CD4-positive, alpha-beta T cell treated with Interleukin-17A for 1 hour (primary cell): ENCODE data around the gene AMER2.

Source experiments
- DNase-seq: peaks from one replicate; pipeline ENCODE4 v3.0.0-alpha.2; 2020

Gene AMER2, protein sequence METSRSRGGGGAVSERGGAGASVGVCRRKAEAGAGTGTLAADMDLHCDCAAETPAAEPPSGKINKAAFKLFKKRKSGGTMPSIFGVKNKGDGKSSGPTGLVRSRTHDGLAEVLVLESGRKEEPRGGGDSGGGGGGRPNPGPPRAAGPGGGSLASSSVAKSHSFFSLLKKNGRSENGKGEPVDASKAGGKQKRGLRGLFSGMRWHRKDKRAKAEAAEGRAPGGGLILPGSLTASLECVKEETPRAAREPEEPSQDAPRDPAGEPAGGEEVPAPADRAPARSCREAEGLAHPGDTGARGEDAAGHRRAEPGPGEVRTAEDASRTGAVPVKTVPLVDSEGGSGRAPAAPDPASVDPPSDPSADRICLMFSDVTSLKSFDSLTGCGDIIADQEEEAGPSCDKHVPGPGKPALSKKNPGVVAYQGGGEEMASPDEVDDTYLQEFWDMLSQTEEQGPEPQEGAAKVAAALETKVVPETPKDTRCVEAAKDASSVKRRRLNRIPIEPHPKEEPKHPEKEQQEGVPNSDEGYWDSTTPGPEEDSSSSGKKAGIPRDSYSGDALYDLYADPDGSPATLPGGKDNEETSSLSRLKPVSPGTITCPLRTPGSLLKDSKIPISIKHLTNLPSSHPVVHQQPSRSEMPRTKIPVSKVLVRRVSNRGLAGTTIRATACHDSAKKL

DNA sequence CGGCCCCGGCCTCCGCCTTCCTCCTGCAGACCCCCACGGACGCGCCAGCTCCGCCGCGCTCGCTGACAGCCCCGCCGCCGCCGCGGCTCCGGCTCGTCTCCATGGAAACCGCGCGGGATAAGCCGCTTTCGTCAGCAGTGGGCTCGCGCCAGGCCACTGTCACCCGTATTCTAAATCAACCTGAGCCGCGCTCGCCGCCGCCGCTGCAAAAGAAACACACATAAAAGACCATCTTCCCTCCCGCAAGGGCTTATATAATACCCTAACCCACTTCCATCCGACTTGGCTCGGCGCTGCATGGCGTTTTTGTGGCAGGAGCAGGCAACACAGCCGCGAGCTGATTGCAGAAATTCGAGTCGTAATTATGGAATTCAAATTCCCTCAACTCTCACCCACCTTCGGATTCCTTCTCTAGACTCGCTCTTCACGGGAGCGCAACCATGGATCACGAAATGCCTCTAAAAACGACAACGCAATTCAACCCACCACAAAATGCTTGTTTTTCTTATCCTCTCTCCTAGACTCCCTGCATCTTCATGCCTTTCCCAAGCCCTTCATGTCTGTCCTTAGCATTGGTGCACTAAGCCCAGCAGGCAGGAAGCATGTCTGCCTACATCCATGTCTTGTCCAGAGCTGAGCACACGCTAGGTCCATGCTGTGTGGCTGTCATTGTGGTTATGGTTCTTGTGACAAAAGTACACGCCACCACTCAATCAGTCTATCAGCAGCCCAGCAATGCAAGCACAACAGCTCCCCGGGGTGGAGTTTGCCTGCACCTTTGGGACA is at the start of gene AMER2:
Gene AMER2, minus strand, starts transcription at position 772 of the 786 bp plus-strand sequence. Its CDS starts 669 bp downstream, at position 103.
- DNase-seq: no peak

DNA sequence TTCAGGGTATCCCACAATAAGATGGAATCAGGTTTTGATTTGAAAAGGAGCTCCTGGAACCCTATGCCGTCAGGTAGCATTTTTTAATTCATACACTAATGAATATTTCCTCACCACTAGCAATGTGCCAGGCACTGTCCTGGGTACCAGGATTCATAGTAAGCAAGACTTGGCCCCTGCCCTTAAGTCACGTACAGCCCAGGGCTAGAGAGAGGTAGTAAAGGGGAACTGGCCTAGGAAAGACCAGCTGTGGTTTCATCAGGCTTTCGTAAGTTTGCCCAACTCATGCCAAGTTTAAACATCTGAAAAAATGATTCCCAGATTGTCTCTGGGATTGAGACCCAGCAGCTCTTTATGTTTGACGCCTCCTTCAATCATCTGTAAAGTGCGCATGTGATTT is 45.9 kb upstream of the AMER2 start:
- DNase-seq: no peak

DNA sequence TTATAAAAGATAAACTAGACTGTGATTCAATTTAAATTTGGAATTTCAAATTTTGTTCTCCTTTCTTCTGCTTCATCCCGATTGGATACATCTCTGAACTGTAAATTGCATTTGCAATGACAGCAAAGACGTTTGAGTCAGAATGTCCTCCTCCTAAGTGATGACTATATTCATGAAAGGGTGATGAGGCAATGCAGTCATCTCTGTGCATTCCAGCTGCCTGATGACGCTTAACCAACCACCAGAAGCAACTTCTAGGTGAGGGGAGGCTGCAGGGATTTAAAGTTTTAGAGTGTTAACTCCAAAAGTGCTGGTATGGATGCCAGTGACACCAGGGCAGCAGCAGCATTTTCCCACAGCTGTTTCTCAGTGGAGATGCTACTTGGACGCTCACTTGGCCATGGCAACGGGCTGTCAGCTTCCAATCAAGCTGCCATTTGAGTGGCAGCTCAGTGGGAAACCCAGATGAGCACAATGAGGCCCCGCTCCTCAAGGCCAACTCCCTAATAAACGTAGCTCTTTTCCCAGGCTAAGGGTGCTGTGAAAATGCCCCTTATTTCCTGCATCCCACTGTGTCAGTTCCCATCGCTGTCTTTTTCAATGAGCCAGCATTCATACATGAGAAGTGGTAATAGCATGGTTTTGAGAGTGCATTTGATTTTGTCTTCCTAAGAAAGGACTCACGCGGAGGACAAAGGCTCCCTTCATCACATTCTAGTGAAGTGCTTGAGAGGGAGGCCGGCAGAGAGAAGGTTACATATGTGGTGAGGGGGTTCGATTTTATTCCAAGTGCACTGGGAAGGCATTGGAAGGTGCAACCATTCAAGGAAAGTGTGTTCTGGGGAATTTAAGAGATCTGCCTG is 45.2 kb upstream of the AMER2 start:
- DNase-seq: no peak

DNA sequence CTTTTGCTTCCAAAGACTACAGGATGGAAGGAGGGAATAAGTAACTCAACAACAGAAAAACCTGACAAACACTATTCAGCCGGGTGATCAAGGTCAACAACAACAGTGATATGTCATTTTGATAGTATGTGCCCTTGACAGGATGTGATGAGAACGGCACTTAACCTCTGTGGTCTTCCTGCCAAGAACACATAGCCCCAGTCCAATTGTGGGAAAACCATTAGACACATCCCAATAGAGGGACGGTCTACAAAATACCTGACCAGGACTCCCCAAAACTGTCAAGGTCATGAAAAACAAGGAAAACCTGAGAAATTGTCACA is 43.1 kb upstream of the AMER2 start:
- DNase-seq: no peak

DNA sequence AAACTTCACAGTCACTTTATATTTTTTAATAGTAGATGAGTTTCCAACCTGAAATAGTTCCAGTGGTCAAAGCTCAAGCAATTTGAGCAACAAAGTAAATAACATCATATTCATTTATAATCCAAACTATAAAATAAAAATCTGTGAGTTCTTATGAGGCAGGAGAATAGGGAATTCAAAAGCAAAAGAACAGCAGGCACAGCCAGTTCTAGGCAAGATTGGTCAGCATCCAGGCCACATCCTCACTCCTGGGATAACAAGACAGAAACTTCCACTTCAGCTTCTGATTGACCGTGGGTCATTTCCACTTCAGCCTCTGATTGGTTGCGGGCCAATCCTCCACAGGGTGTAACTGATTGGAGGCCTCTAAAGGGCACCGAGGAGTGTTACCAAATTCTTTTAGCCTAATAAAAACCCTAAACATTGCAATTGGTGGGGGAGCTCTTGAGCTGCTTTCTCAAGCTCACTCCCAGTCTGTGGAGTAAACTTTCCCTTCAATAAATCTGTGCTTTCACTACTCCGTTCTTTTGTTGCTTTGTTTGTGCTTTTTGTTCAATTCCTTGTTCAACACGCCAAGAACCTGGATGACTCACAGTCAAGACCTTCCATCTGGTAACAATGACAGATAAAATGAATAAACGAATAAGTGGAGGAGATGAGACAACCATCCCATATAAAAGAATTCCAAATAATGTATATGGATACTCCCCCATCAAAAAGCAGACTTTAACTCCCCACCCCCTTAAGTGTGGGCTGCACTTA is 42.6 kb upstream of the AMER2 start:
- DNase-seq: no peak

DNA sequence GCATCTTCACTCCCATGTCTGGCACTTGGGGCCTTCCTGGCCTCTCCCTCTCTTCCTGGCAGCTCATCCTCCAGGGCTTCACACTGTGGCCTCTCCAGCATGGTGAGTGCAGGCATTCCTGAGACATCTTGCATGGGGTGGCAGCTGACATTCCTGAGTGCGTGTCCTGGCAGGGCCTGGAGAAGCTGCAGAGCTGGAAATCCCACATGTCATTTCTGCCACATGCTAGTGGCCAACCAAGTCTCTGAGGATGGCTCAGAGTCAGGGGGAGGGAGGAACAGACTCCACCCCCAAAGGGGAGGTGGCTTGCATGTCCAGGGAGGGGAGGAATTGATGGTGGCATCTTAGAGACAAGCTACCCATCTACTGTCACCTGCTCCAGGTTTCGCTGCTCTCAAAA is 41.6 kb upstream of the AMER2 start:
- DNase-seq: no peak

DNA sequence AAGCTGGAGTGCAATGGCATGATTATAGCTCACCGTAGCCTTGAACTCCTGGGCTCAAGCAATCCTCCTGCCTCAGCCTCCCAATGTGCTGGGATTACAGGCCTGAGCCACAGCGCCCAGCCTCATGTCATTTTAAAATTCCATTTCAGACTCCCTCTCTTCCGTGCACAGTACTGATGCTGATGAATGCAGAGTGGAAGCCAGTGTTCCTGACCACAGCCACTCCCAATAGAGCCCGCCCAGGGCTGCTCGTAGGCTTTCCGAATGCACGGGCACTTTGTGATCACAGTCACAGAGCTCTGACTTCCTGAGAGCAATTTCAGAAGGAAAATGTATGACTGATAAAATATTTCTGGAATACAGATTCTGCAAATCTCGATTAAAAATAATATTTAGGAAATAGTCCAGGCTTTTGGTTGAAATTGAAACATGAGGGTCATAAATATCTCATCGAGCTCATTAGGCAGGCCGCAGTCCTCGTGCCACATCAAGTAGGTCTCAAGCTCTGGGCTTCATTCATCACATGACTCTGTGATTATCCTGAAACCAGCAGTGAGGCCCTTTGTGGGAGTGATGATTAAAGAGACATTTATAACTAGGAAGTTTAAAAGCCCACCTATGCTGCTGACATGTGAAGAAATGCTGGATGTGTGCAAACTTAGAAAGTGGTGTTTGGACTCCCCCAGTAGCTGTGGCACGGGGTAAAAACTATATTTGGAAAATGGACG is 38.9 kb upstream of the AMER2 start:
- DNase-seq: no peak

DNA sequence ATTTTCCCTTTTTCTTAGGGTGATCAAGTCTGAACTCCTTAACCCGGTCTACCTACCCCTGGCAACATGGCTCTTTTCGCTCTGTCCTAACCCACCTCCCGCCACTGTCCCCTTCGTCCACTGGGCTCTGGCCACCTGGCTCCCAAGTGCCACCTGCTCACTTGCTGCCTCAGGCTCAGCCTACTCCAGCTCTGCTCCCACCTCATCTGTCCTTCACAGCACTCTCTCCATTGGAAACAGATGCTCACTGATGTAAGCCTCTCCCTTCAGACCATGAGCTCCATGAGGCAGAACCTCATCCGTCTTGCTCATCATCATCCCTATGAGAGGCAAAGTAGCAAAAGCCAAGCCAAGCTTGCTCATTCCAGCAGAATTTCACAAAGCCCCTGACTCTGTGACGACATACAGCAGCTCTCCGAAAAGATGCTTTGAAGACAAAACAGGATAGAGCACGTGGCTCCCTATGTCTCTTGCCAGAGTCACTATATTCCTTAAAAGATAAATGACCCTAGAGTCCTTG is 35.3 kb upstream of the AMER2 start:
- no peak for DNase-seq

DNA sequence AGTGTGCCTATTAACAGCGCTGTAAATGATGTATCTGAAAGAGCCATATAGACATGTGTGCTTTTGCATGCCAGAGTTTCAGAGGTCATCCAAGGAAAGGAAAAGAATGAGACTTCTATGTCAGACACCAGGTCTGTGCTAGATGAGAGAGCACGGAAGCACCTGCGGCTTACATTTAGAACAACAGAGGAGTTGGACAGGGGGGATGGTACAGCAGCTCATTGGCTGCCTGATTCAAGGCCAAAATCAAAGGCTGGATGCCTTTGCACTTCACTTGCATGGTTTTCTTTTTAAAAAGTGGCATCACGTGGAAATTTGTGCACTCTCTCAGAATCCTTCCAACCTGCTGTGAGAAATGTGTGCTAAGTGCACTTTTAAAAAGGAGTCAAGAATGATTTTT is 32.8 kb upstream of the AMER2 start:
- DNase-seq: no peak

DNA sequence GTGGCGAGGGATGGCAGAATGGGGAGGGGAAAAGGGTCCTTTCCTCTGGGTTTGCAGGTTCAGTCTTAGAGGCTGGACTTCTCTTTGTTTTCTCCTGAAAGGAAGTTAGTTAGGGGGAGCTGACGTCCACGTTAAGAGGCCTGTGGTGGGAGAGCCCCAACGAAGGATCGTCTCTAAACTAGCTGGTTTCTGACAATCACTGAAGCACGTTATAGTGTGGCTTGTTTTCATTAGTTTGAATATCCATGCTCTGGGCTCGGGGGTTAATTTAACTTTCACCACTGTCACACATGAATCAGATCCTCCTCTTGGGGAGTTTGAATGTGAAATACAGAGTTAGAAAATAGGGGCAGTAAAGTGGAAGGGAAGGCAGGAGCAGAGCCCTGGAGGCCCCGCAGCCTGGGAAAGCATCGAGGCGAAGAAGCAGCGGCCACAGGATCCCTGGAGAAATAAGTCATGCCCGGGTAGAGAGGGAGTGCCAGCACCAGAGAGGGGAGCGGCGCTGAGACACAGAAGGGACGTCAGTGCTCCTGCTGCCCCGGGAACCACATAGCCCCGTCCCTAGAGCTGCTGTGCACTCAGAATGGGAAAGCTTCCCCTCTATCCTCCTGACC is 31.1 kb upstream of the AMER2 start:
- no peak for DNase-seq

DNA sequence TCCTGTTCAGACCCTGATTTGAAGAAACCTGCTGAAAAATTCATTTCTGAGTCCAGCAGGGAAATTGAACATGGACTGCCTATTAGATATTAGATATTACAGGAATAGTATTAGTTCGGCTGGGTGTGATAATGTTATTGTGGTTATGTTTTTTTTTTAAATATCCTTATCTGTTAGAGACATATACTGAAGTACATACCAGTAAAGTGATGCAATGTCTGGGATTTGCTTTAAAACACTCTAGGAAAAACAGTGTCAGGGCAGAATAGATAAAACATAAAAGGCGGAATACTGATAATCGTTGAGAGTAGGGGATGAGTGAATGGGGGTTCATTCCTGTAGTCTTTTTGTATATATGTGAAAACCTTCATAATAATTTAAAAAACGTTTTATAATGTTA is 28.7 kb upstream of the AMER2 start:
- DNase-seq: no peak

DNA sequence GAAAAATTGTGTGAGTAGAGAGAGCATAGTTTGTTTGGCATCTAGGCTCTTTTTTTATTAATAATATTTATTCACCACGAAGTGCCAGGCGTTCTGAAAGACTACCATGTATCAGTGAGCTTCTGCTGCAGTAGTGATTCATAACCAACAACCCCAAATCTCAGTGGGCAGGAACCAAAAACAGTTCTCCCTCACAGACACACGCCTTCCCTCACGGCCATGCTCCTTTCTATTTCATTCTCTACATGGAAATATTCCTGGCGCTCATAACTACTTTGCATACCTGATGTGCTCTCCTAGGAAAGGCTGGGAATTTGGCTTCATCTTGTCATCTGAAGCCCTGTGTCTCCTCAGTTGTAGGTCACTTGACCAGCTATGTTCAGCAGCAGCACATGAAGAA is 26.6 kb upstream of the AMER2 start:
- no peak for DNase-seq

DNA sequence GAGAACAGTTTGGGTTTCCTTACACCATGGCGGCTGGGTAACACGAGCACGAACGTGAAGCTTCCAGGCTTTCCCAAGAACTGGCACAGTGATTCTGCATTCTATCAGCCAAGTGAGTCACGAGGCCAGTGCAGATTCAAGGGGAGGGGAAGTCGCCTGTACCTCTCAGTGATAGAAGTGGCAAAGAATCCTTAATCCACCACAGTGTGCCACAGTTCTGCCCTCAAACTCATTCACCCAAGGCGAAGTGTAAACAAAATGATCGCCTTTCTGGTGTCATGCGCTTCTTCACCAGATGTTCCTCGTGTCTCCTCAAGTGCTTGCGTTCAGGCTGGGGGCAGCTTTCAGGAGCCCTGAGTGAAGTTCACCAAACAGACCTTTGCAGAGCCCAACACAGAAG is 24.9 kb upstream of the AMER2 start:
- no peak for DNase-seq

DNA sequence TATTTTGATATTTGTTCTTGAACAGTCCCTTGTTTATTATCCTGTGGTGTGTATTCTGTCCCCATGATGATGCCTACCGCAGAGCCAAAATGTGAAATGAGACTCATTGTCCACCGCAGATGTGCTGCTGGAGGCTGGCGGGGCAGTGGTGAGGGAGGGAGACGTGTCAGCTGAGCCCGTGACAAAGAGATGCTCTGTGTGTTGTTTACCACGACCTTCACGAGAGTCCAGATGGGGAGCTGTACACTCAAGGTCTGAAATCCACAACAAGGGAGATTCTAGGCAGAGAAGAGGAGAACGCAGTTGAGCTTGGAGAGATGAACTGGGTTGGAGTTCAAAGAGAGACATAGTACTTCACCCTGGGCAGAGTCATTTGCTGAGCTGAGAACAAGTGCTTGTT is 20.8 kb upstream of the AMER2 start:
- DNase-seq: no peak

DNA sequence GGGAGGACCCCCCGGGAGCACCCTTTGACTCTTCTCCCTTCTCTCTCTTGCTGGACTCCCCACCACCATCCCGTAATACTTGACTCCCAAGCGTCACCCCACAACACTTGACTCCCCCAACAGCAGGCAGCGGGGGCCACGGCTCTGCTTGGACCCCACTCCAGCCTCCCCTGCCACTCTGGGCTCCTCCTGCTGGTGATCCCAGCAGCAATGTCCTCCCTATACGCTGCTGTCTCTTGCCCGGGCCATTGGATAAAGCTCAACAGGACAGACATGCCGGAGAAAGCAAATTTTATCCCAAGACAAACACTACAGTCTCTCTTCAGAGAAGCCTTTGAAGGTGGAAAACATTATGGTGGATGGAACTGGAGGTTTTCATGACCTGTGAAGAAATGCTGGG is 20.4 kb upstream of the AMER2 start:
- no peak for DNase-seq

DNA sequence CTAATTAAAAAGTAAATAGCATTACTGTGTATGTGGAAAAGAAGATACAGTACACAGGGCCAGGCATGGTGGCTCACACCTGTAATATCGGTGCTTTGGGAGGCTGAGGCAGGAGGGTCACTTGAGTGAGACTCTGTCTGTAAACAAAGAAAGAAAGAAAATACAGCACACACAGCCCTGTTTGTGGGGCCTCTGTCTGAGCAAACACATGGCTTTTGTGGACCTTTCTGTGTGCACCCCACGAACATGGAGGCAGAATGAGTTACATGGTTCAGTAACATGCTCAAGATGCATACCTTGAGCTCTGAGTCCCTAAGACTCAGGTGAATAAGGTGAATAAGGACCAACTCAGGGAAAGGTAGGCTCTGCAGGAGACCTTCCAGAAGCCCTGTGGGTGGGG is 20.0 kb upstream of the AMER2 start:
- no peak for DNase-seq

DNA sequence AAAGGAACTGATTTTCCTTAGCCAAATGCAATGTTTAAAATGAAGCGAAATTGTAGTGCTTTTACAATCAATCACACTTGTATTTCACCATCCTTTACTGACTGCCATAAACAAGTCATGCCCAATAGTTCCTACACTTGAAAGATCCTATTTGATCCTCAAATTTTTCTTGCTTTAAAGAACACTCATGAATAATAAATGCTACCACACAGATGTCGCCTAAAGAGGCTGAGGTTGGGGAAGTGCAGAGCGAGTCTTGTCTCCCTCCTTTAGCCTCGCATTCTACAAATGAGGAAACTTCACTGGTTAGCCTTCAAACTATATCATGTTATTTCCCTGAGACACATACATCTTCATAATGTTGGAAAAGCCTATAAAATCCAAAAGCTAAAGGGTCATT is 18.7 kb upstream of the AMER2 start:
- no peak for DNase-seq

DNA sequence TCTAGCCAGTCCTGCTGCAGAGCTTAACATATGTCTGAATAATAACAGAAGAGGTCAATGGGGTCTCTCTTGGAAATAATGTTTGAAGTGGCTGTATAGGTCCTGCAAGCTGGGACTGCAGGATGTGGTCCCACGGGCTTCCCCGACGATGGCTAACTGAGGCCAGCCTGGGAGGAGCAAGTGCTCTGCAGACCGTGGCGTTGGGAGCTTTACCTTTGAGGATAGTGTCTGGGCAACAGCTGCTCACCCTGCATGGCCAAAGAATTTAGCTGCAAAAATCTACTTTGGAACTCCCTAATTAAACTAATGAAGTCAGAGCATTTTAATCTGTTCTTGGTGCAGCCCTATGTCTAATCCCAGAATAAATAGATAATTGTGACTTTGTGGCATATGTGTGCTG is 18.2 kb upstream of the AMER2 start:
- no peak for DNase-seq

DNA sequence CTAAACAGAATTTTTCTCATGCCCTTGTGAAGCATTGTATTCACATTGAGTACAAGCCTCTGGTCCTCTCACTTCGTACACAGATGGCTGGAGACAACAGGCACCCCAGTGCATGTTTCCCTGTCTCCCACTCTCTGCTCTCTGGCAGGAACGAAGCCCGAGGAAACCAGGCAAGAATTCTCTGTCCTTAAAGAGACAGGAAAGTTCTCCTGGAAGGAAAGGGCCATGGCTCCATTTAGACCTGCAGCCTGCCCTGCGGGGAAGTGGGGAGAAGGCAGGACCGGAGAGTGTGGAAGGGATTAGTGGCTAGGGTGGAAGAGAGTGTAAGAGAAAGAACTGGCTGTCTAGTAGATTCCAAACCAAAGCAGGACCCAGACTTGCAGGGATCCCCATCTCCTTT is 15.5 kb upstream of the AMER2 start:
- DNase-seq: no peak

DNA sequence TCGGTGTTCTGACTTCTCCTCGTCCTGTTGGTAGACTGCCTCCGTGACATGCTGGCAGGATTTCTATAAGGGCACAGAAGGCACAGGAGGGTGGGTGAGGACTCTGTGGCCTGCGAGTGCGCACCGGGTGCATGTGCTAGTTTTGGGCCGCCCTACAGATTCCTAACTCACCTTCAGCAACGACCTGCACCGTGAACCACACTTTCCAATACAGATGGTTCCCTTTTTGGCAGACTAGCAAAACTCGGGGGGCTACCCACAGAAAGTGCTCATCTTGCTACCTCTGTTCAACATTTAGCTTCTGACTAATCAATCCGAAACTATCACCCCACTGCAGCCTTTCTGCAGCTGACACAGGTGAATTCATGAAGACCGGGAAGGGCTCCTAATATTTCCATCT is 14.1 kb upstream of the AMER2 start:
- DNase-seq: no peak

DNA sequence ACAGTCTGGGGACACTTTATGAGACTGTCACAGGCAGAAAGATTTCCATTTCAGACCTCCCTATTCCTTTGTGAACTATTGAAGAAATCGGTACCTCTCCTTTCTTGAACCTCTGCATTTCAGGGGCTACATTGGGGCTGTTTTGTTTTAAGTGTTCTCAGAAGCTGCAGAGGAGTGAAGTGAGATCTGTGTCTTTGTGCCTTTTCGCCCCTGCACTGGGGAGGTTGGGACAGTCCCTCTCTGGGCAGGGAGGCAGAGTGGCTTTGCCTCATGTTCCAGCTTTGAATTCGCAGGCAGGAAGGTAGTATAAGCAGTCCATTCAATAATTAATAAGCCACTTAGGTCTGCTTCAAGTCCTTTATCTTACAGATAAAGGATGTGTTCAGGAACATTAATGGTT is 9.5 kb upstream of the AMER2 start:
- DNase-seq: no peak
